Measurements from ENCODE around the gene QSOX2.

The QSOX2 gene

DNA sequence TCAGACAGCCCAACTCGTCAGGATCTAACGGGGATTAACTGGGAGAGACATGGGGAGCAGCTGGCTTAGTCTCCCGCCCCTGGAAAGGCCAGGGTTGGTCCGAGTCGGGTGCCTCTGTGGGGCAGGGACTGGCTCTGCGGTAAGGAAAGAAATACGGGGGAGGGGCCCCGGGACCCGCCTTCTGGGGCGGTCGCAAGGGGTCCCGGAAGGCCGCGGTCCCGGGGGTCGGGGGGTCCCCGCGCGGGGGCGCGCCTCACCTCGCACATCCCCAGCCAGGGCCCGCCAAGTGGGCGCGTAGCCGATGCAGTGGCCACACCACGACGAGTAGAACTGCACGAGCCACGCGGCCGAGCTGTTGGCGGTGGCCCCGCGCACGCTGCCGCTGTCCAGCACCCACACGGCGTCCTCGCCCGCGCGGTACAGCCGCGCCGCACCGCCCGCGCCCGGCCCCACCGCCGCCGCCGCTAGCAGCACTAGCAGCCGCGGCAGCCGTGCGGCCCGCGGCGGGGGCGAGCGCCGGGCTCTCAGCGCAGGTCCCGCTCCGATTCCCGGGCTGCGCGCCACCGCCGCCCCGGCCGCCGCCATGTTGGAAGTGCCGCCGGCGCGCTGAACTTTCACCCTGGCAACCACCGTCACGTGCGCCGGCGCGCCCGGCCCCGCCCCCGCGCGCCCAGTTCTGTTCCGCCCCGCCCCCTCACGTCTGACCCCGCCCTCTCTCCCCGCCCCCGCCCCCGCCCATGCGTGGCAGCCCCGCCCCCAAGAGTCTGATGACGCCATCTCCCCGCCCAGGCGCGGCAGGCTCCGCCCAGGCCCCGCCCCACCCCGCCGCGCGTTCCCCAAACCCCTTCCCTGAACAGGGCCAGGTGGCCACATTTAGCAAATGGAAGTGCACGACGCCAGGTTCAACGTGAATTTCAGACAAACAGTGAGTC lies at the start of gene QSOX2:
QSOX2 (minus strand) TSS at position 594 of the 932 bp plus-strand sequence; CDS start at position 585, 9 bp downstream.
- DNase-seq, result peak in 54 of 56 donors; percentile 39 to 94 (median 82)

DNA sequence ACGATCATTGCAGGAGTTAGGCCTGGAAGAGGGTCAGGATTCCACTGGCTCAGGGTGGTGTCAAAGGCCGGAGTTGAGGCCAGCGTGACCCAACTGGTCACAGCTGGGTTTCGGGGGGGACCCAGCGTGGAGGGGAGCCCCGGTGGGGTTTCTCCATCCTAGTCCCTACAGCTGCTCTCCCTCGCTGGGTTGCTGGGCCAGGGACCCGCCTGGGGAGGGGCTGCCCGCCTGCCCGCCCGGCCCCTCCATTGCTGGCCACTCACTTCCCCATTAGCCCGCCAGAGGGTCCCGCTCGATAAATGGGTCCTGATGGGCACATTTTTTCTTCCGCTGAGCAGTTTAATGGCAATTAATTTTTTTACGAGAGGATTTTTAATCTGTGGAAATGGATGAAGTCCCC lies 49.4 kb upstream of the QSOX2 start:
- no peak for DNase-seq

DNA sequence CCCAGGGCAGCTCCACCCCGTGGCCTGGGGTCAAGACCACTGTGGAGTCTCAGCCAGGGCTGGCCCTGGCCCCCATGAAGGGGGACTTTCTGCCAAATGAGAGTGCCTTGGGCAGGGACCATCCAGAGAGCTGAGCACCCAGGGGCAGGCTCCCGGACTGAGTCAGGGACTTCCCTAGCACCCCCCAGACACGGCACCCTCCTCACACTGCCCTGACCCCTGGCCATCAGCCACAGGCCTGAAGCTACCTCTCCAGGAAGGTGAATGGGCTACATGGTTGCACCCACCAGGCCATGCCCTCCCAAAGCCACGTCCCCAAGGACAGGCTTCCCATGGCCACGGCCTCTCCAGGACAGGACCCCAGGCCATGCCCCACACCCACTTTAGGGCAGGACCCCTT lies 48.8 kb upstream of the QSOX2 start:
- no peak for DNase-seq

- DNase-seq, result no peak
These were observed 48.0 kb upstream of the QSOX2 start for GRCh38 chr9:136293476-136294077.

DNA sequence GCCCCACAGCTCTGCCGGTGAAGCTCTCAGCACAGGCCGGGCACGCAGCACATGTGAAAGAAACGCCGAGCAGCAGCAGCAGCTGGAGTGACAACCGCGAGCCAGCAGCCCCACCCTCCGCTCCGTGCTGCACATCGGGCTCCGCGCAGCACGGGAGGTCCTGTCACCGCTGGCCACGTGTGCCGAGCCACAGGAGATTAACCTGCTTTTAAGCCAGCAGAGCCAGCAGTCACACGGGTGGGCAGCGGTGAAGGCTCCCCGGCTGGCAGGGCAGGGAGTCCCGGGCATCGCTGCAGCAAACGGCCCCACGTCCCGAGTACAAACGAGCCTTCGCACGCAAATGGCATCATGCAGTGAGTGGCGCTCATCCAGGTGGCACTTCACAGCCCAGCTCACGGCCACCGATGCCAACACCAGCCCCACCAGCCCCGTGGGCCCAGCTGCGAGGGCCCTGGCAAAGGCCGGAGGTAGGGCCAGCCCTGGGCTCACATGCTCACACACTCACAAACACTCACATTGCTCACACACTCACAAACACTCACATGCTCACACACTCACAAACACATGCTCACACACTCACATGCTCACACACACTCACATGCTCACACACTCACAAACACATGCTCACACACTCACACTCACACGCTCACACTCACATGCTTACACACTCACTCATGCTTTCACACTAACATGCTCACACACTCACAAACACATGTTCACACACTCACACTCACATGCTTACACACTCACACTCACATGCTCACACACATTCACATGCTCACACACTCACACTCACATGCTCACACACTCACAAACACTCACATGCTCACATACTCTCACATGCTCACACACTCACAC lies 47.2 kb upstream of the QSOX2 start:
- no peak for DNase-seq

DNA sequence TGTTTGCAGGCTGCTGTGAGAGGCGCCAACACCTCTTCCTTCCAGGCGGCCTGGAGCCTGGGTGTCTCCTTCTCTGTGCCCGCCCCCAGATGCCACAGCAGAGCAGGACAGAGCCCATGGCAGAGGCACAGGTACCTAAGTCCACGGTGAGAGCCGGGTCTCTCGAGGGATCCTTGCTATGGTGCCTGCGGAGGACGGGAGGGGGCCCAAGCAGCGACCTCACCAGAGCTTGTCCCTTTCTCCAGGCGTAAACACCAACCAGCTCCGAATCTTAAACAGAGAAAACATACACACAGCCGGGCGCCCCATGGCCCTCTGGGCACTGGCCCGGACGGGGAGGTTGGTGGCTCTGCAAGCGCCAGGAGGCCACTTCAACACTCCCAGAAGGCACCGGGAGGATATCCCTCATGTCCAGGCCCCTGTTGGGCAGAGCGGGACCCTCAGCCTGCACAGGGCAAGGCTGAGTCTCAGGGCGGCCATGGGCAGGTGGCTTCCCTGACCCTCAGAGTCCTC lies 46.5 kb upstream of the QSOX2 start:
- DNase-seq, result no peak

DNA sequence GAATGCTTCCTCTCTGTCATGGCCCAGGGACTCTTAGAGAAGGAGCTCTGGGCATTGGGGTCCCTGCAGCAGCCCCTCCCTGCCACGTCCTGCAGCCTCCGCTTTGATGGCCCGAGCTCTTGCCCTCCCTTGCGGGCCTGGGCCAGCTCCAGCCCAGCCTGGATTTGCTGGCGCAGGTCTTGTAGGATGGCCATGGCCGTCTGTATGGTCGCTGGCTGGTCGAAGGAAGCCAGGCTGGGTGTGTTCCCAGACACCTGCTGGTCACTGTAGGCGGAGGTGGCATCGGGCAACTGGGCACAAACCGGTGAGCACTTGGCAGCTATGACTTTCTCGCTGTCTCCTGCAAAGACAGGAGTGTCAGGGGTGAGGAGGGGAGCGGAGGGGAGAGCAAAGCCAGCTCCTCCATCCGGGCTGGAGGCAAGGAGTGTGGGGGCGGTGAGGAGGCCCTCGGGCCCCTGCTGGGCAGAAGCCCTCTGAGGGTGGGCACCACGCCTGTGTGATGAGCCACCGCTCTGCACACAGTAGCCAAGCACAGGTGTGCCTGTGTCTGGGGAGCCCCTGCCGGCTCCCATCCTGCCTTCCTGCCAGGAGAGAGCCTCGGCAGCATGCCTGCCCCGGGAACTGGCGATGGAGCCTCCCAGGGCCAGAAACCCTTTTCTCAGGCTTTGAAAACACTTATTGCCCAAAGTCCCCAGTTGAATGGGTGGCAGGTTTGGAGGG lies 45.9 kb upstream of the QSOX2 start:
- no peak for DNase-seq

- DNase-seq, result no peak
These were observed 44.9 kb upstream of the QSOX2 start for GRCh38 chr9:136290508-136291000.

DNA sequence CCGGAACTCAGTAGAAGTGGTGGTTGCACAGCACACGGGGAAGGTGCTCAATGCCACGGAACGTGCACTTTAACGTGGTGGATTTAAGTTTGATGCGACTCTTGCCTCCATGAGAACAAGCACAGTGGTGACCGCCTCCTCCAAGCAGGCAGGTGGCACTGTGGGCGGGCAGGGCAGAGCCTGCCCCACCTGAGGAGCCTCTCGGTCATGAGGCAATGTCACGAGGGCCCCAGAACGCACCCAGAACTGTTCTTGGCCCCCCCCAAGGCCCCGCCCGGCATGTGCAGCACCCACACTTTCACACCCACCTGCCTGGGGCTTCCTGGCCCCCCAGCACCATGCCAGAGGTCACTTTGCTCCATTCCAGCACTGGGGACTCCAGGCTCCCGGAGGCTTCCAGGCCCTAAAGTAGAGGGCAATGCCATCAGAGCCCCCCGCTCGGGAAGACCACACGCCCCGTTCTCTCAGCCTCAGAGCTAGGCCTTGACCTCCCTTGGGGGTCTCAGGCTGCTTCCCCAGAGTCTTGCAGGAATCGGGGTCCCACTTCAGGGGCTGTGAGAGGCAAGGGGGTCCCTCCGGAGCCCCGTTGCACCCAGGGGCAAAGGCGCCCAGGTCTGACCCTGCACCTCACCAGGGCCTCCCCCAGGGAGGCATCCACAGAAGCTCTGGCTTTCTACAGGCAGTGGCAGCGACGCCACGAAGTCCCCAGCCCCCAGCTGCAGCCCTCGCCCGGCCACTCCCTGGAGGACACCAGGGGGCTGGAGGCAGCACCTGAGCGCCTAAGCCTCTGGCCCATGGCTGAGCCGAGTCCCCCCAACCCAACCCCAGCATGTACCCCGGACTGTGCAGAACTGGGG lies 44.3 kb upstream of the QSOX2 start:
- no peak for DNase-seq

- DNase-seq, result no peak
These were observed 42.5 kb upstream of the QSOX2 start for GRCh38 chr9:136287960-136288753.

GRCh38 chr9:136286987-136287379 lies 41.4 kb upstream of the QSOX2 start:
- DNase-seq, result no peak

DNA sequence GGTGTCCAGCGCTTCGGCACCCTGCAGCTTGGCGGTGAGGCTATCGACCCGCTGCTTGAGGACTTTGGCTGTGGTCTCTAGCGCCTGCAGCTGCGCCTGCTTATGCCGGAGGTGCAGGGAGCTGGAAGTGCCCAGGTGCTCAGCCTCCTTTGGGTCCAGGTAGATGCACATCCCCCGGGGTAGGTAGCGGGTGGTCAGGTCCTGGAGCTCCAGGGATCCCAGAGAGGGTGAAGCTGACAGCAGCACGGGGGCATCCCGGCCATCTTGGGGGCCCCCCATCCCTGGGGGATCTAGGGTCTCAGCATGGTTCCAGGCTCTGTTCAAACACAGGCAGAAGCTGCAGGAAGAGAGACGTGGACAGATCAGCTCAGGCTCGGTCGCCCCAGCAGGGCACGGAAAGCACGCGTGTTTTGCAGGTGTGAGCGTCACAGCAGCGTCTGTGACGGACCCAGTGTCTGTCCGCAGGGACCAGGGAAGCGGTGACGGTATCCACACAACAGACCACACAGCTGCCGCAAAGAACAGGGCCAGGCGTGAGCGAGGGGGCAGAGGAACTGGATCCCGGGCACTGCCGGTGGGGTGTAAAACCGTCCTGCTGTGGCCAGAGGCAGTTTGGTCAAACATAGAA lies 40.9 kb upstream of the QSOX2 start:
- no peak for DNase-seq

DNA sequence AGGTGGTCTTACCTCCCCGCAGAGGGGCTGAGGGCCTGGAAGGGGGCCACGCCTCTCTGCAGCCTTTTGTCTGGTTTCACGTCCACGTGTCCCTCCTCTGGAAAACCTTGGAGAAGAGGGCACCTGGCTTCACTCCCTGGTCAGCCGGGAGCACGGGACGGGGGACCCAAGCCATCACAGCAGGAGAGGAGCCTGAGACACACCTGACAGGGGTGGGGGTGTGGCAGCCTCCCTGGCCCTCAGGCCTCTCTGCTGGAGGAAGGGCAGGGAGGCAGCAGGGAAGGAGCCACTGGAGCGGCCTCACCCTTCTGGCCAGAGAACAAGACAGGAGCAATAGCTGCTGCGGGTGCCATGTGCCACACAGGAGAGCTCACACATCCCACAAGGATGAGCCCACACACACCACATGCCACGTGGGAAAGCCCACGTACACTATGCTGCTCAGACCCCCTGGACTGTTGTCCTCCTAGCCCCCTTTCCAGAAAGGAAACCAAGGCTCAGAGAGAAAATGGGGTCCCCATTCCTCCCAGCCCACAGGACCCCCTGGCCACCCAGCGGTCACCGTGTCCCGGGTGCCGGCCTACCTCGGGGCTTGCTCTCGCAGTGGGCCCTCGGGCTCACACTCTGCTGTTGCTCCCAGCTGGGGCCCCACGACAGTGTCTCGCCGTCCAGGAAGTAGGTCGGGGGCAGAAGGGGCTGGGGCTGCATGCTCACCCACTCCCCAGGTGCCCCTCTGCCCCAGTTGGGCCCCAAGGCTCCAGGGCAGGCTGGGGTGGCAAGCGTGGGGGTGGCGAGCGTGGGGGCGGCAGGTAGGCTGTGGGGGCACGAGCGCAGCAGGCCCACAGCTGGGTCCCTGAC lies 40.1 kb upstream of the QSOX2 start:
- no peak for DNase-seq

- DNase-seq, result no peak
These were observed 39.3 kb upstream of the QSOX2 start for GRCh38 chr9:136284951-136285350.

DNA sequence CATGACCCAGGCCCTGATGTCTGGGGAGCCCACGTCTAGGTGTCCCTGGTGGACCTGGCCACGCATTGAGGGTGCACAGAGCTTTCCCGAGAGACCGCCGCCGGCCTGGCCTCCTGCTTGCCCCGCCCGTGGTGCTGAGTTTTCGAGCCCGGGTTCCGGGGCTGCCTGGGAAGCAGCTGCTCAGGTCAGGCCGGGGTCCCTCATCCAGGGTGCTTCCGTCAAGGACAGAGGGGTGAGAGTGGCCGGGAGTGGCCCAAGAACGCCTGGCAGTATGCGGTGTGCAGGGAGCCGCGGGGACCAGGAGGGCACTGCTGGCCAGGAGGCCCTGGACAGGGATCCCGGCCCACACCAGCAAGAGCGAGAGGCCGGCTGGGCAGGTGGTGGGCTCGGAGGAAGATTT lies 38.7 kb upstream of the QSOX2 start:
- DNase-seq, result no peak

DNA sequence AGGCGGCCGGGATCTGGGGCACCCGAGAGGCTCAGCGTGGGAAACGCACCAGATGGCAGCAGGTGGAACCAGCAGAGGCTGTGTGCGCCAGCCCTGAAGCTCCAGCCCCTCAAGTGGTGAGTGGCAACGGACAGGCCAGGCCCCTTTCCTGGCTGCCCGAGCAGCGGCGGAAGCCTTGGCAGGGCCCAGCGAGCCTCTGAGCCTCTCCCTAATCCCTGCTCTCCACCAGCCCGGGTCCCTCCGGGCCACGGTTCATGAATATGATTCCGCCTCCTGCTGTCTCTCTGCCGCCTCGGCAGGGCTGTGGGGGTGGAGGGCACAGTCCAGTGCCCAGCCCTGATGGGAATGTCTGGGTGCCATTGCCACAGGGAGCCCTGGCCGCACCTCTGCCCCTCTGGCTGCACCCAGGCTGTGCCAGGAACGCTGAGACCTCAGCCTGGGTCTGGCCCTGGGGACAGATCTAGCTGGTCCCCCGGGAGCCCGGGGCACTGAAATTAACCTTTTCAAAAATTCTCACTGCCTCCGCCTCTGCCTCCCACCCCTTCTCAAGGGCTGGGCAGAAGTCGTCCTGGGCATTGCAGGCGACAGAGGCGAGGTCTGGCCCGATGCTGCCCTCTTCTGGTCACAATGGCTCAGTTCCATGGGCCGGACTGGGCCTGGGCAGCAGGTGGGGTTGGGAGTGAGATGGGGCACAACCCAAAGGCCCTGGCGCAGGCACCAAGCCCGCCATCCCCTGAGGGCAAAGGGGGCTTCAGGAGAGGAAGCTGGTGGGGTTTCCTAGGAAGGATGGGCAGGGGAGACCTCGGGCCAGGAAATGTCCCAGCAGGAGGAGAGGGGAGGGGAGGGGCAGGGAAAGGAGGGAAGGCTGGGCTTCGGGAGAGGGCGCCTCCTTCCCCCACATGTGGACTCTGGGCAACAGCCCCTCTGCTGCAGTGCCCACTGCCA lies 38.0 kb upstream of the QSOX2 start:
- peak in 53 of 56 donors; percentile 10 to 86 (median 50) for DNase-seq
